ENCODE results near the gene PCBP3.

DNA sequence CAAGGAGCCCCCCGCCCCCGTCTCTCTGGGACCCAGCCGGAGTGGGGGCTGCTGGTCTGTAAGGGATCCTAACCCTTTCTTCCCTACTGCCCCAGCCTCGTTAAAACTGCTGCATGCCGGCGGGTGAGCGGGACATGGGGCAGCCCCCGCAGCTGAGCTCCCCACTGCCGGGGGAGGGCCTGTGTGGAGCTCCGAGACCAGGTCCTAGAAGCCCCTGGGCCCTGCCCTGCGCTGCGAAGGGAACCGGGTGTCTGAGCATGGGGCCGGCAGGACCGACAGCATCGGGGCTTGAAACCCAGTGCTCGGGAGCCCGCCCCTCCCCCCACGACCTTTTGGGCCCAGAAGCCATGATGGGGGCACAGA lies 328.8 kb downstream of the PCBP3 start:
- TF ChIP-seq POLR2AphosphoS5 (IDR thresholded peaks at IDR 0.05; ENCODE audit: low read depth, low read length) (no peak), TAF1 (IDR thresholded peaks at IDR 0.05; ENCODE audit: borderline replicate concordance, low read depth, low read length) (no peak)
